Measurements from ENCODE around the gene ARHGAP27. TPM values are rescaled to one million over a fixed set of nuclear protein-coding genes. Genes with fewer than 3 reads are reported as not detected.

Gene ARHGAP27
- total RNA-seq, 1 donor from 2014 or later = 3.5 TPM

- Mint-ChIP-seq H3K4me3 (ENCODE audit: unreplicated experiment) (no peak overlapping the region), H3K9me3 (ENCODE audit: unreplicated experiment) (peaks cover 8% of the 10 kb centered on the region), H3K27me3 (ENCODE audit: unreplicated experiment) (peaks cover 4% of the 10 kb centered on the region), H3K27ac (ENCODE audit: unreplicated experiment) (no peak overlapping the region), H3K36me3 (ENCODE audit: unreplicated experiment) (no peaks in the 10 kb centered on the region), H3K4me1 (ENCODE audit: low read depth, unreplicated experiment) (no peaks in the 10 kb centered on the region)
- no peak for TF ChIP-seq CTCF (IDR thresholded peaks at IDR 0.05; ENCODE audit: partially characterized antibody, unreplicated experiment)
- no peak for DNase-seq
Measured at GRCh38 chr17:45394091-45394490, 38.6 kb downstream of the ARHGAP27 start.

GRCh38 chr17:45393411-45393810 is 39.3 kb downstream of the ARHGAP27 start:
- H3K4me1 Mint-ChIP-seq (ENCODE audit: low read depth, unreplicated experiment) = no peaks in the 10 kb centered on the region
- no peak overlapping the region for H3K4me3 Mint-ChIP-seq (ENCODE audit: unreplicated experiment)
- no peak for DNase-seq

GRCh38 chr17:45391918-45392317 is 40.8 kb downstream of the ARHGAP27 start:
- H3K9me3 Mint-ChIP-seq (ENCODE audit: unreplicated experiment) = peaks cover 5% of the 10 kb centered on the region

More at GRCh38 chr17:45393411-45393810, 39.3 kb downstream of the ARHGAP27 start:
- H3K27ac Mint-ChIP-seq (ENCODE audit: unreplicated experiment) = no peak overlapping the region
- H3K36me3 Mint-ChIP-seq (ENCODE audit: unreplicated experiment) = no peaks in the 10 kb centered on the region
- TF ChIP-seq CTCF (IDR thresholded peaks at IDR 0.05; ENCODE audit: partially characterized antibody, unreplicated experiment) = no peak
- peaks cover 6% of the 10 kb centered on the region for H3K27me3 Mint-ChIP-seq (ENCODE audit: unreplicated experiment)
- peaks cover 8% of the 10 kb centered on the region for H3K9me3 Mint-ChIP-seq (ENCODE audit: unreplicated experiment)

GRCh38 chr17:45391291-45391690 is 41.4 kb downstream of the ARHGAP27 start:
- H3K36me3 Mint-ChIP-seq (ENCODE audit: unreplicated experiment) = peaks cover 4% of the 10 kb centered on the region
- DNase-seq = no peak
- peaks cover 5% of the 10 kb centered on the region for H3K27me3 Mint-ChIP-seq (ENCODE audit: unreplicated experiment)
- peaks cover 5% of the 10 kb centered on the region for H3K9me3 Mint-ChIP-seq (ENCODE audit: unreplicated experiment)
- H3K27ac Mint-ChIP-seq (ENCODE audit: unreplicated experiment) = no peak overlapping the region
- no peak for TF ChIP-seq CTCF (IDR thresholded peaks at IDR 0.05; ENCODE audit: partially characterized antibody, unreplicated experiment)
- H3K4me3 Mint-ChIP-seq (ENCODE audit: unreplicated experiment) = no peak overlapping the region
- no peaks in the 10 kb centered on the region for H3K4me1 Mint-ChIP-seq (ENCODE audit: low read depth, unreplicated experiment)

More at GRCh38 chr17:45391918-45392317, 40.8 kb downstream of the ARHGAP27 start:
- no peaks in the 10 kb centered on the region for H3K4me1 Mint-ChIP-seq (ENCODE audit: low read depth, unreplicated experiment)
- H3K27me3 Mint-ChIP-seq (ENCODE audit: unreplicated experiment) = peaks cover 6% of the 10 kb centered on the region
- peaks cover 4% of the 10 kb centered on the region for H3K36me3 Mint-ChIP-seq (ENCODE audit: unreplicated experiment)
- TF ChIP-seq CTCF (IDR thresholded peaks at IDR 0.05; ENCODE audit: partially characterized antibody, unreplicated experiment) = no peak
- DNase-seq = no peak
- H3K27ac Mint-ChIP-seq (ENCODE audit: unreplicated experiment) = no peak overlapping the region
- H3K4me3 Mint-ChIP-seq (ENCODE audit: unreplicated experiment) = no peak overlapping the region

GRCh38 chr17:45389354-45389753 is 43.3 kb downstream of the ARHGAP27 start:
- no peak overlapping the region for H3K27ac Mint-ChIP-seq (ENCODE audit: unreplicated experiment)

More at GRCh38 chr17:45389354-45389753, 43.3 kb downstream of the ARHGAP27 start:
- Mint-ChIP-seq H3K27me3 (ENCODE audit: unreplicated experiment) (peaks cover 7% of the 10 kb centered on the region), H3K36me3 (ENCODE audit: unreplicated experiment) (peaks cover 4% of the 10 kb centered on the region), H3K9me3 (ENCODE audit: unreplicated experiment) (peaks cover 3% of the 10 kb centered on the region), H3K4me1 (ENCODE audit: low read depth, unreplicated experiment) (no peaks in the 10 kb centered on the region), H3K4me3 (ENCODE audit: unreplicated experiment) (no peak overlapping the region)
- no peak for DNase-seq
- no peak for TF ChIP-seq CTCF (IDR thresholded peaks at IDR 0.05; ENCODE audit: partially characterized antibody, unreplicated experiment)
